ENCODE results near the gene E2F4.
A peak's percentile ranks its signal among the peaks of the same experiment; 100 is the strongest.

DNA sequence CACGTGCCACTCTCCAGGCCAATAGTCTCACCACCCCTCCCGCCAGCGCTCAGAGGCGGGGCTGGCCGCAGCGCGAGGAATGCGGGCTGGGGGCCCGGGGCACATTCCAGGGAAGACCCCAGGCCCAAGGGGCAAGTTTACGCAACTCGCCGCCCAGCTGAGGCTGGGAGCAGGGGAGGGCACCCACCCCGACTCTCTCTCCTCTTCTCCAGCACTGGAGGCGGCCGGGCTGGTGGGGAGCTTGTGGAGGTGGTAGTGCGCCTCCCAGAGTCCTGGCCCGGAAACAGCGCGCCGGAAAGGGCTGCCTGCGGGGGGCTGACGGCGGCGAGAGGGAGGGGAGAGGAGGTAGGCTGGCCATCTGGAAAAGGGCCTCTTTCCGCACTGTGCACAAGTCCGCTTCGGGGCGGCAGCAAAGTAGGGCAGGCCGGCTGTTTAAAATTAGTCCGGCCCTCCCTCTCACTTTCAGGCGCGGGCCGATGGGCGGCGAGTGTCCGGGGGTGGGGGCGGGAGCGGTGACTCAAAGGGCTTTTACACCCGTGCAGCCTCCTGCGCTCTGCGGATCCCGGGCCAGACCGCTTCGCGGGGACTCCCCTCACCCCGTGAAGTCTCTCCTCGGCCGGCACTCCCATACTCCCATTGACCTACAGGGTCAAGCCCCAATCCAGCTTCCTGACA, 54.3 kb downstream of the E2F4 start:
- TF ChIP-seq CCAR2 (IDR thresholded peaks at IDR 0.05; ENCODE audit: low read depth, low read length) (no peak), FOSL1 (tag; conservative IDR thresholded peaks at IDR 0.05) (peak; percentile 75), MYC (IDR thresholded peaks at IDR 0.05; ENCODE audit: low read depth, low read length) (peak; percentile 58; the same call in 1 of the 2 replicates), MYC (CRISPR knock-in tag; IDR thresholded peaks at IDR 0.05; ENCODE audit: borderline replicate concordance, low read depth) (no peak), KDM2B (CRISPR knock-in tag; IDR thresholded peaks at IDR 0.05) (no peak), ZNF232 (CRISPR knock-in tag; IDR thresholded peaks at IDR 0.05) (no peak), GTF2A2 (tag; IDR thresholded peaks at IDR 0.05) (no peak), SRF (CRISPR knock-in tag; IDR thresholded peaks at IDR 0.05) (0 out of 4 replicates have a peak, but pooled peaks of 1 of the 2 experiments have one; percentile 55), TOE1 (IDR thresholded peaks at IDR 0.05; ENCODE audit: borderline replicate concordance) (no peak; the same call in 1 of the 2 replicates), TOE1 (CRISPR knock-in tag; IDR thresholded peaks at IDR 0.05; ENCODE audit: borderline replicate concordance, low read depth) (no peak), HMGN3 (IDR thresholded peaks at IDR 0.05; ENCODE audit: borderline replicate concordance, extremely low read depth, insufficient read length, low read depth, low read length) (no peak)
